GM13976 (cell line): Measurements from ENCODE around the gene RBMXL3.

Experiments
- DNase-seq: peaks from one replicate; pipeline ENCODE4 v3.0.0; 2012; ENCODE audit warnings: low spot score
- CTCF ChIP-seq: IDR thresholded peaks from 2 replicates; pipeline ENCODE4 v1.5.1; 2012; ENCODE audit warnings: borderline replicate concordance, mild to moderate bottlenecking; ENCODE audit not compliant: insufficient read depth; ENCODE audit errors: extremely low read depth, missing control alignments, control extremely low read depth
- in situ Hi-C: fragments of 300-500 bp; cut with MboI; formaldehyde crosslinking; loops from one replicate; pipeline ENCODE4 v1.12.0; 2022; ENCODE audit warnings: low sequenced_read_pairs, mixed read lengths, inconsistent platforms; ENCODE audit not compliant: unreplicated experiment

Gene RBMXL3

GRCh38 chrX:115183980-115184379 is 5.2 kb upstream of the RBMXL3 start:
- no peak for DNase-seq
- TF ChIP-seq CTCF = no peak
- in situ Hi-C loops = no loop called here

GRCh38 chrX:115189646-115190635 is 731 bp downstream of the RBMXL3 start:
- no peak for TF ChIP-seq CTCF
- DNase-seq = no peak
- in situ Hi-C loops = no loop called here

GRCh38 chrX:115190636-115191489 is 1.7 kb downstream of the RBMXL3 start:
- in situ Hi-C loops = no loop called here
- DNase-seq = no peak
- no peak for TF ChIP-seq CTCF

GRCh38 chrX:115191490-115192243 is 2.5 kb downstream of the RBMXL3 start:
- no peak for DNase-seq
- in situ Hi-C loops = no loop called here
- TF ChIP-seq CTCF = no peak

GRCh38 chrX:115192244-115192700 is 3.1 kb downstream of the RBMXL3 start:
- in situ Hi-C loops = no loop called here

More at GRCh38 chrX:115192244-115192700, 3.1 kb downstream of the RBMXL3 start:
- no peak for DNase-seq
- TF ChIP-seq CTCF = no peak
